Epidermal melanocyte (primary cell): Measurements from ENCODE around the gene SNAPC2.

ENCODE experiments used
- DNase-seq: peaks from one replicate; pipeline ENCODE4 v3.0.0; 2011; ENCODE audit warnings: low spot score; ENCODE audit not compliant: insufficient read length

SNAPC2 gene

DNA sequence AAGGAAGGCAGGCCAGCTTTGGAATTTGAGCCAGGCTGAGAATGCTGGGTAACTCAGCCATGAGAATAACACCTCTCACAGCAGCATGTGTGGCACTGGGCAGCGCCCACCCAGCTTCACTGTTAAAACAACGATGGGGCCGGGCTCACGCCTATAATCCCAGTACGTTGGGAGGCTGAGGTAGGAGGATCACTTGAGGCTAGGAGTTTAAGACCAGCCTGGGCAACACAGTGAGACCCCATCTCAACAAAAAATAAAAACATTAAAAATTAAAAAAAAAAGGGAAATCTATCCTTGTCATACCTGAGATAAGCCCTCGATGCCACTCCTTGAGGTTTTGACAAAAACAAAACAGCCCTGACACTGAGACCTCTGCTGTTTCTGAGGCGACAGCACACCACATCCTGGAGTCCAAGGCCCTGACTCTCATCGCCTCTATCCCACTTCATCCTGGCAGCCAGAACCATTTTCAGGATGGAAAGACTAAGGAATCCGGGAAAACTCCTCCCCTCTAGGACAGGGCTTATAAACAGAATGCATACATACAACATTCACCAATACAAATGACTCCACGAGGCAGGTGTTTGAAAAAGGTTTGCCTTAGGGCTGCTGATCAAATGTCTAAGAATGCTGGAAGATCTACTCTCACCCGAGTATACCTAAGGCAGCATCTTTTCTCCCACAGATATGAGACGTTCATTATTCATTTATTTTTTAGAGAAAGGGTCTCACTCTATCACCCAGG lies 46.0 kb downstream of the SNAPC2 start:
- DNase-seq = no peak

DNA sequence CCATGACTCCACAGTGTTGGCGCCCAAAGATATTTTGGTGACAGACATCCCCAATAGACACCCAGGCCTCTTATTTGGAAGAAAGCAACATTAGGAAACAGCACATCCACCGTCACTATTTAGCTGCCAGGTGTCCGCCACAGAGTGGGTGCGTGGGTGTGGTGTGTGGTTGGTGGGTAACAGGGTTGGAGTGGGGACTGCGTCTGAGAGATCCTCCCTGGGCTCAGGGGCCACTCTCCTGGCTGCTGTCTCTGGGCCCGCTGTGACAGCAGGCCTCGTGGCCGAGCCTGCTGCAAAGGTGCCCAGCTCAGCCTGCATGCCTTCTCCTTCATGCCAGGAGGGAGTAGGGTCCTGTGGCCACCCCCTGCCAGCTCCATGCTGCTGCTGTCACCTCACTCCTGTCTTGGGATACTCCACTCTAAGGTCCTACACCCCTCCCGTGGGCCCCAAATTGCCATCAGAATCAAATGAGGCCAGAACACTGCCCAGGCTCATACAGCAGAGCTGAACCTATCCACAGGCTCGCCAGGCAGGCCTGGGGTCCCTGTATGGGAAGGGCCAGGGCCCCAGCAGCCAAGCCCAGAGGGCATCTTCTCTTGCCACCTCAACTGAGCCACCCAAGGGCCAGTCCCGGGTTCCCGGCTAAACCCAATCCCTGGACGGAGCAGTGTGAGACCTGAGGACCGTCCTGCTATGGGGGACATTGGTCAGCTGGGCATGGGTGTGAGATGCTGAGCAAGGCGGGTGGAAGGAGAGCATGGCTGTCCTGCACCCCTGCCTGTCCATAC lies 48.1 kb downstream of the SNAPC2 start:
- no peak for DNase-seq

DNA sequence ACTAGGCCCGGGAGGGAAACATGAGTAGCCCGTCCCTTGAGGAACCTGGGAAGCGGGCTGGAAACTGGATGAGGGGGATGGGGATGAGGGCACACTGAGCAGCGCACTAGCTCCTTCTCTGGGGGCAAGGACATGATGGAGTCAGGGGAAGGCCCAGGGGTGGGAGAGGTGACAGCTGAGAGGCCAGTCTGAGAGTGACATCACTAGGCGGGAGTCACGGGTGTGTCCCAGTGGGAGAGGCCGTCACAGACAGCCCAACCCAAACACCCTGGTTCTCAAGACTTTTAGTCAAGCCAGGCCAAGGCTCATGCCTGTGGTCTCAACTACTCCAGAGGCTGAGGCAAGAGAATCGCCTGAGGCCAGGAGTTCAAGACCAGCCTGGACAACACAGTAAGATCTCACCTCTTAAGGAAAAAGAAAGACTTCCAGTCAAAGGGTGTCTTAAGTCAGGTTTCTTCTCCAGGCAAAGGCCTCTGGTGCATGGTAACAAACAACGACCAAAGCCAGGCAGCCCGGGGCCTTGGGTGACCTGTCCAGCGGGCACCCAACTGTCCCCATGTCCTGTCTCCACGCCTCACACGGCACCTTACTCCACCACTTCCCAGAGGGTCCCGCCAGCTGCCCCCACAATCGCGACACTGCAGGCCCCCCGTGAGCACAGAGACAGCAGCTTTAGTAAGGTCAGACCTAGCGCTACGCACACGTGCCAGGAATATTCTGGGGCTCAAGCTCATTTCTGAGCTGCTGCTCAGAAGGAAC lies 48.8 kb downstream of the SNAPC2 start:
- DNase-seq = no peak

GRCh38 chr19:7969555-7969939 lies 49.4 kb downstream of the SNAPC2 start:
- DNase-seq = no peak

DNA sequence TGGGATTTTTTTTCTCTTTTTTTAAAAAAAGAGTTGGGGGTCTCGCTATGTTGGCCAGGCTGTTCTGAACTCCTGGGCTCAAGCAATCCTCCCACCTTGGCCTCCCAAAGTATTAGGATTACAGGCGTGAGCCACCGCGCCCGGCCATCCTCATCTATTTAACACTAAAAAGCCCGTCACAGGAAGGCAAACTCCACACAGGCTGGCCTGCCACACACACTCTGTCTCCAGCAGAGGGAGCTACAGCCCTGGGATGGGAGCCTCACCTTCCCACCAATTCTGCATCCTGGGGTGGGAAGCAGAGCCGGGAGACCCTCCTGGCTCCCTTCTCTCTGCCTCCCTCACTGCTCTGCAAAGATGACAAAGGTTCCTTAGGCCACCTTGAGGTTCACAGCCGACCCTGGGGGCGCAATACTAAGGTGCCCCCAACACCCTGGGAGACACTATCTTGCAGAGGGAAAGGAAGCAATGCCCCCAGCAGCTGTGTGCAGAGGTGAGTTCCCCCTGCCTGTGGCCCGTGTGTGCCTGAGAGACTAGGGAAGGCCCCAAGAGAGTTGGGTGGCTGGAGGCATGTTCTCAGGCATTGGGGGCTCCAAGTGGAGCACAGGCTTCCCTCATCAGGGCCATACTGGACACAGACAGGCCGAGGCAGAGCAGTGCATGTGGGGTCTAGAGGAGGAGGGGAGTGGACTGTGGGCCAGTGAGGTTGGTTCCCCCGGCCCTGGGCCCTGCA lies 50.7 kb downstream of the SNAPC2 start:
- no peak for DNase-seq

GRCh38 chr19:7971553-7972520 lies 51.7 kb downstream of the SNAPC2 start:
- no peak for DNase-seq
